HG03354 (cell line): Measurements from ENCODE around the gene FMN1.

Experiments
- ATAC-seq: cut with Tn5 transposase; IDR thresholded peaks from one replicate; pipeline ENCODE4 v1.9.1; 2021; ENCODE audit warnings: mild to moderate bottlenecking; ENCODE audit not compliant: unreplicated experiment, poor library complexity, severe bottlenecking

FMN1 gene

DNA sequence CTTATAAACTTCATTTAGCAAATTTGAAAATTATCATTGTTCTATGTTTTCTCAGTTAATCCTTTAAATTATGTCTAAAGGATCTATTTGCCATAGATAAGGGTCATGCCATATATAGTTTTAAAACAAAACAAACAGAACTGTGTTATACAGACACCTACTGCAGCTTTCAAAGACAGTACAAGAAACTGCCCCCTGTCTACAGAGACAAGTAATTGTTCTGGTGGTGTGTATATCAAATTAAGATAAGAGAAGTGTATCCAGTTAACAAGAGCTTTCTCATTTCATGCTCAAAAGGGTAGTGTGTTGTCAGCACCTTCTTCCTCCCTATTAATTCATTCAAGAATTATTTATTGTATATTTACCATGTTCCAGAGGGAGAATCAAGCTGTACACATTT lies 201.2 kb downstream of the FMN1 start:
- ATAC-seq, result no peak

DNA sequence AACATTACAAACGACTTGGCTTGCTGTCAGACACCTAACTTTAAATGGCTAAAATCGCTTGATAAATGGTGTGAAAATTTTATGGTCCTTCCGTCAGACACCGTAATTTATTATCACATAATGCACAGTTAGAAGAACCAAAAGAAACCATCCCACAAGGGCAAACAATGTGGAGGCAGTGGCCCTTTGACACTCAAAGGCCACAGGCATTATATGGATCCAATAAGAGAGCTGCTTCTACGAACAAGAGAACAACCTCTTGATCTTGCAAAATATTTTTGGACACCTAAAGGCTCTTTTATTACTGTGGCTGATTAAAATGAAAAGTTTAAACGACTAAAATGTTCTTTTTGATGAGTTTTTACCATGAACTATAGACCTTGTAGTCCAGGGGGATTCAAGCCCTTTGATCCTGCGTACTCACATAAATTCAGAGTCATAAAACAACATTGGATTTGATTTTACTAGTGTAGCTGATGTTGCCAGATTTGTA lies 202.8 kb downstream of the FMN1 start:
- ATAC-seq, result no peak

GRCh38 chr15:32990071-32990470 lies 204.4 kb downstream of the FMN1 start:
- ATAC-seq, result no peak

DNA sequence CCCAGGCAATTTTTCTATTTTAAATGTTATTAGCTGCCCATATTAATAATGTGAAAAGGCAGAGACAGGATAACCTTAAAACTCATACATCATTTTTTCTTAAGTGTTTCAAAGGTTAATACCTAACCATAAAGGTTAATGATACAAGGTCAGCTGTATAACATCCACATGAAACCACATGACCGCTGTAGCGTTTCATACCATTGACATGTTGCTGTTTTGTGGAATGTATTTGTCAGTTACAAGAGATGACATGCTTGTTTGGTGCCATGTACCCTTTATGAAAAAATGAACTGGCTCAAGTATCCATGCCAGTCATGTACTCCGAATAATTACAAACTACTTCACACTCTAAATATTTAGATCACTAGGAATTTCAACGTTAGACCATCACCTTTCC lies 207.4 kb downstream of the FMN1 start:
- ATAC-seq, result no peak

DNA sequence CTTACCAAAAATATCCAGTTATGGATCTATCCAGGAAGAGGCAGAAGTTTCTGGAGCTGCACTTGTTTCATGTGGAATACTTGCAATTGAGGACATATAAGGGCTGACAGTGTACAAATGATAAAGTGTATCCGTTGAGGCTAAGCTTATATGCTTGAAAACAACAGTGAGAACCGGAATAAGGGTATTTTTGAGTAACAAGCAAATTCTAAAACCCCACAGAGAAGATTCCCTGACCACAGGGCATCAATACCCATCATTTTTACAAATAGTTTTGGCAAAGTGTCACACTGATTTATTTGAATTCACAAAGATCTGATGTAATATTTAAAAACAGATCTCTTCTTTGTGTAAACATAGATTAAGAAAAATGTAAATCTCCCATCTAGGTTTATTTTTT lies 208.4 kb downstream of the FMN1 start:
- ATAC-seq, result no peak

GRCh38 chr15:32983679-32984078 lies 210.8 kb downstream of the FMN1 start:
- no peak for ATAC-seq

DNA sequence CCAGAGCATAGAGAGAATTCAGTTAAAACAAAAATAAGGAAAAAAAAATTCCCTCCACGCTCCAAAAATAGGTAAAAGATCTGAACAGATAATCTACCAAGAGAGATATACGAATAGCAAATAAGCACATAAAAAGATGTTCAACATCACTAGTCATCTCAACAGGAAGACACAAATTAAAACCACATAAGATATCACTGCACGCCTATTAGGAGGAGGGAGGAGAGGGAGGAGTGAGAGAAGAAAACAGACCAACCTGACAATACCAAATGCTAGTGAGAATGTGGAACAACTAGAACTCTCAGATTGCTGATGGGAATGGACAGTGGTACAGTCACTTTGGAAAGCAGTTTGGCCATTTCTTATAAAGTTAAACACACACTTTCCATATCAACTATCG lies 212.5 kb downstream of the FMN1 start:
- ATAC-seq, result no peak

DNA sequence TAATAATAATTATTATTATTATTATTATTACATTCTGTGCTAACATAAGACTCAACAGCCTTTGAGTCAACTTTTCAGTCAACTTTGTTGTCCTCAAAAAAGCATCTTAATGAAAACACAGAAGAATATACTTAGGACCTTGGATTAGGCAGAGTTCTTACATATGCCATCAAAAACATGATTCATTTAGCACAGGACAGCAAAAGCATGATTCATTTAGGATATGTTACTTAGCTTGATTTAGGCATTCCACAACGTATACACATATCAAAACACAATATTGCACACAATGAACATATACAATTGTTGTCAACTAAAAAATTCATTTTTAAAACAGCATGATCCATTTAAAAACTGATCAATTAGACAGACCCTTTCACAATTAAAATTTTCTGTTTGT lies 213.0 kb downstream of the FMN1 start:
- no peak for ATAC-seq

DNA sequence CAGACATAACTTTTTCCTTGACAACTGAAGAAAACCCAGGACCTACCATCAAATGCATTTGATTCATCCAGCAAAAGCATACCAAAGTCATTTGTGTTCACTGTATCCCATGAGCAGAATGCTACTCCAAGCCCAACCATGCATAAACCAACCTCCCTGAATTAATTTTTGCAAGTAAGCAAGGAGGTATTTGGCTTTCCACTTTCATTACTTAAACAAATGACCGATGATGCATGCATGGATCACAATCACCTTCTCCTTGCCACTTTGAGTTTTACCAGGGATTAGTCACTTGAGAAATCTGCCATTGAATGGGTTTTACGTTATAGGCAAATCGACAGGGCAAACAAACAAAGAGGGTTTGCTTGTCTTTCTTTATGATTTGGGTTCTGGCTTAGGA lies 214.8 kb downstream of the FMN1 start:
- no peak for ATAC-seq

GRCh38 chr15:32977506-32977905 lies 217.0 kb downstream of the FMN1 start:
- ATAC-seq, result no peak

- no peak for ATAC-seq
These were observed 219.8 kb downstream of the FMN1 start for GRCh38 chr15:32974691-32975090.

DNA sequence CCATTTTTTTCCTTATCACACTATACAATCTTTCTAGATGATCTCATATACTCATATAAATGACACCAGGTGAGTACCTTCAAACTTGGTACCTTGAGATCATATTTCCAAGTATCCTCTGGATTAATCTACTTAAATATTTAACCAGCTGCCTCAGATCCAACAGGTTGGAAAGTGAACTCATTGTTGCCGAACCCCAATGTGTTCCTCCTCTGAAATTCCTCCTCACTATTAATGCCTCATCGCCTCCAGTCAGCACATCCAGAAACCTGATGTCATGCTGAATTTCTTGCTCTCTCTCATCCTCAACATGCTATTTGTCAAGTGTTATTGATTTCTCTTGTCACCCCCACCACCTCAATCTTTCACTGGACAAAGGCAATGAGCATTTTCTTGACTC lies 221.8 kb downstream of the FMN1 start:
- no peak for ATAC-seq

- ATAC-seq, result no peak
These were observed 223.7 kb downstream of the FMN1 start for GRCh38 chr15:32970847-32971246.

GRCh38 chr15:32967521-32967920 lies 227.0 kb downstream of the FMN1 start:
- no peak for ATAC-seq

DNA sequence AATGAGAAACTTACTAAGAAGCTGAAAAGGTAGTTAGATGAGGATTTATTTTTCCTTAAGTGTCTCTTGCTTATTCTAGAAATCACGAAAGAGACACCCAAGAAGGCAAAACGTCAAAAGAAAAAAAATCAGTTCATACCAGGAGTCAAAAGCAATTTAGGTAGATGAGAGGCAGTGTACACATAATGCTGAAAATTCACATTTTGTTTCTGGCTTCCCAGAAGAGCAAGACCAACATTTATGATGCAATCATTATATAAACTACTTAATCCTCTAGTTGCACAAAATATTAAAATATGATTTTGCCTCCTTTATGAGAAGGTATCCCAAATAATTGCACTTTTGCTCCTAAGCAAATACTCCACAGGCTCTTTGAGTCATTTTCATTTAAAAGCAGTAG lies 228.0 kb downstream of the FMN1 start:
- ATAC-seq, result no peak

GRCh38 chr15:32965897-32966296 lies 228.6 kb downstream of the FMN1 start:
- no peak for ATAC-seq

DNA sequence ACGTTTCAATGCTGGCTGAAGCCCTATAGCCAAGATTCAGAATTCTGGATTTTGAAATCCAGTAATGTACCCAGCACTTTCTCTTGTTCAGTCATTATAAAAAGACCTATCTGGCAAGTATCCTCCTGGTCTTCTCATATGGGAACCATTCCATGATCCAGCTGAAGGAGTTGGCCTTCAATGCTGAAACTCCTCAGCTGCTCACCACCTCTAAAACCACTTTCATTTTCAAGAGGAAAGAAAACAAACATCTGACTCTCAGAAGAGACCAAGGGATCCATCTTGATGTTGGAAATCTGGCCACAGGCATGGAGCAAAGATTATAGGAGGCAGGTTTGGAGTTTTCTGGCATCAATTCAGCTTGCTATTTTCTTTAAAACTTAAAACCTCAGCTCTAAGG lies 235.4 kb downstream of the FMN1 start:
- no peak for ATAC-seq

DNA sequence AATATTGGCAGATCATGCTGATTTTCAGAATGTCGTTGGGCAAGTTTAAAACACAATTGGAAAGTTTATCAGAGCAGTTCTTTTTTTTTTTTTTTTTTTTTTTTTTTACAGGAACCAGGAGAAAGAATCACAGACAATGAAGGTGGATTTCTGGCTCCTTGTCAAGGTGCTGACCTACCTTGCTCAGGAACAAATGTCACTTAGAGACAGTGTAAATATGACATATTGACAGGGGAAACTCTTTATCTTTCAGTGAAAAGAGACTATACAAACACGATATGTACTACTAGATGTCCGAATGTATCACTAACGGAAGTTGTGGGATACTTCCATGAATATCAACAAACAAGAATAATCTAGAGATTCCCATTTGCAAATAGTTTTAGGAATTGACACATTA lies 237.3 kb downstream of the FMN1 start:
- no peak for ATAC-seq

DNA sequence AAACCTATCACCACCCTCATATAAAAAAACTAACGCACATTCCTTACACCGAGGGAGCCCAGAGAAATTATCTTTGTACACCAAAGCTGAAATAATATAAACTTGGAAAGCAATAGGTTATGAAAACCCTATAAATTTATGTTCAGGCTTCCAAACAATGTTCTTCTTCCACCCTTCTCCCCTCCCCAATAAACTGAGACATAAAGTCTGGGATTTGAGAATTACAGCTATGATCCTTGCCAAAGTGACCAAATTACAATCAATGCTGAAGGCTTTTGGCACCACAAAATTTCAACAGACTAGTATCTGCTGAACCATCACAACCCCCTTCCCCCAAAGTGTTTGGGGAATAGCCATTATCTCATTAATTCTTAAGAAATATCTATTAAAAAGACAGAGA lies 237.8 kb downstream of the FMN1 start:
- ATAC-seq, result no peak

GRCh38 chr15:32956006-32956405 lies 238.5 kb downstream of the FMN1 start:
- ATAC-seq, result no peak

GRCh38 chr15:32953533-32953910 lies 241.0 kb downstream of the FMN1 start:
- ATAC-seq, result no peak

GRCh38 chr15:32952901-32953532 lies 241.5 kb downstream of the FMN1 start:
- no peak for ATAC-seq
